SIG-M5 (cell line): ENCODE data around the gene GSTT4.
"Not testable (repeated sequence)": the region's sequence is repeated elsewhere in the genome, so short reads cannot be mapped to it uniquely, and the experiment has no call there.

Source experiments
- DNase-seq: peaks from one replicate; lab custom pipeline; 2025; lab: John Stamatoyannopoulos, UW

GSTT4 gene

GRCh38 chr22:23952794-23953405 is 52.4 kb downstream of the GSTT4 start:
- not testable (repeated sequence) for DNase-seq

- not testable (repeated sequence) for DNase-seq
Measured at GRCh38 chr22:23951383-23951782, 53.9 kb downstream of the GSTT4 start.

DNA sequence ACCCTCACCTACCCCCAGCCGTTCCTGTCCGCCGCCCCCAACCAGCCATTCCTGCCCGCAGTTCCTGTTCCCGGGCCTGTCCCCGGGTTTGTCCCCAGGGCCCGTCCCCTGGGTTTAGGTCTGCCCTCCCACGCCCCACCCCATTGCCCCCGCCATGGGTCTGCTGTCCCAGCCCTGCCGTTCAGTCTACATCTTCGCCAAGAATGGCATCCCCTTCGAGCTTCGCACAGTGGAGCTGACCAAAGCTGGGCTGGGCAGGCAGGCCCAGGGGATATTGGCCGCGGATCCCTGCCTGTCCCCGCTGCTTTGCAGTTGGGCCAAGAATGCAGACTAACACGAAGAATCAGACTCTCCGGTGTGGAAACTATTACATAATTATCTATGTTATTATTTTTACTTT is 55.5 kb downstream of the GSTT4 start:
- not testable (repeated sequence) for DNase-seq
